Islet of Langerhans (tissue), 1 donor: ENCODE data around the gene PHF23.

Experiments used
- FAIRE-seq: peaks from one replicate; lab custom pipeline; 2011; peaks lifted over from hg19 to GRCh38; lab: Jason Lieb, UNC

Gene PHF23

GRCh38 chr17:7239091-7240027 lies at the start of gene PHF23:
Gene PHF23 (minus strand): TSS chr17:7239457. CDS start chr17:7239279, 178 bp downstream.
- peak; percentile 84 for FAIRE-seq

- no peak for FAIRE-seq
These were observed 46.4 kb upstream of the PHF23 start for GRCh38 chr17:7285679-7286078.

- FAIRE-seq, result no peak
These were observed 45.7 kb upstream of the PHF23 start for GRCh38 chr17:7284911-7285310.

GRCh38 chr17:7283471-7284216 lies 44.4 kb upstream of the PHF23 start:
- no peak for FAIRE-seq

GRCh38 chr17:7282752-7283321 lies 43.6 kb upstream of the PHF23 start:
- FAIRE-seq, result no peak

- no peak for FAIRE-seq
These were observed 42.9 kb upstream of the PHF23 start for GRCh38 chr17:7281953-7282751.

DNA sequence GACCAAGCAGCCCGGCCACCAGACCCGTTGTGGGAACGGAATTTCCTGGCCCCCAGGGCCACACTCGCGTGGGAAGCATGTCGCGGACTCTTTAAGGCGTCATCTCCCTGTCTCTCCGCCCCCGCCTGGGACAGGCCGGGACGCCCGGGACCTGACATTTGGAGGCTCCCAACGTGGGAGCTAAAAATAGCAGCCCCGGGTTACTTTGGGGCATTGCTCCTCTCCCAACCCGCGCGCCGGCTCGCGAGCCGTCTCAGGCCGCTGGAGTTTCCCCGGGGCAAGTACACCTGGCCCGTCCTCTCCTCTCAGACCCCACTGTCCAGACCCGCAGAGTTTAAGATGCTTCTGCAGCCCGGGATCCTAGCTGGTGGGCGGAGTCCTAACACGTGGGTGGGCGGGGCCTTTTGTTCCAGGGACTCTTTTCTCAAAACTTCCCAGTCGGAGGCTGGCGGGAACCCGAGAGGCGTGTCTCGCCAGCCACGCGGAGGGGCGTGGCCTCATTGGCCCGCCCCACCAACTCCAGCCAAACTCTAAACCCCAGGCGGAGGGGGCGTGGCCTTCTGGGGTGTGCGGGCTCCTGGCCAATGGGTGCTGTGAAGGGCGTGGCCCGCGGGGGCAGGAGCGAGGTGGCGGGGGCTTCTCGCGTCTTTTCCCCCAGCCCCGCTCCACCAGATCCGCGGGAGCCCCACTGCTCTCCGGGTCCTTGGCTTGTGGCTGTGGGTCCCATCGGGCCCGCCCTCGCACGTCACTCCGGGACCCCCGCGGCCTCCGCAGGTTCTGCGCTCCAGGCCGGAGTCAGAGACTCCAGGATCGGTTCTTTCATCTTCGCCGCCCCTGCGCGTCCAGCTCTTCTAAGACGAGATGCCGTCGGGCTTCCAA lies 42.1 kb upstream of the PHF23 start, which contains the start of gene SLC2A4:
Gene SLC2A4 (plus strand): TSS at position 645 of the 879 bp plus-strand sequence. CDS start 217 bp downstream, at position 862.
- FAIRE-seq, result no peak

- peak; percentile 45 for FAIRE-seq
These were observed 41.3 kb upstream of the PHF23 start for GRCh38 chr17:7280519-7281073.

GRCh38 chr17:7279448-7279847 lies 40.2 kb upstream of the PHF23 start:
- no peak for FAIRE-seq

- no peak for FAIRE-seq
These were observed 27.5 kb upstream of the PHF23 start for GRCh38 chr17:7266784-7267183.

DNA sequence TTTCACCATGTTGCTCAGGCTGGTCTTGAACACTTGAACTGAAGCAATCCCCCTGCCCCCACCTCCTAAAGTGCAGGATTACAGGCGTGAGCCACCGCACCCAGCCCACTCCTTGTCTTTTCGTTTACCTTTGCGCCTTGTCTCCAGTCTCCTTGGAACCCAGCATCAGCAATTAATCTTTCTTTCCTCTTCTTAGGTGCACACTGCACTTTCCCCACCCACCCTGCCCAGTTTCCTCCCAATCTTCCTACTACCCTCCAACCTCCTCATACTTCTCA lies 24.5 kb upstream of the PHF23 start:
- FAIRE-seq, result no peak

DNA sequence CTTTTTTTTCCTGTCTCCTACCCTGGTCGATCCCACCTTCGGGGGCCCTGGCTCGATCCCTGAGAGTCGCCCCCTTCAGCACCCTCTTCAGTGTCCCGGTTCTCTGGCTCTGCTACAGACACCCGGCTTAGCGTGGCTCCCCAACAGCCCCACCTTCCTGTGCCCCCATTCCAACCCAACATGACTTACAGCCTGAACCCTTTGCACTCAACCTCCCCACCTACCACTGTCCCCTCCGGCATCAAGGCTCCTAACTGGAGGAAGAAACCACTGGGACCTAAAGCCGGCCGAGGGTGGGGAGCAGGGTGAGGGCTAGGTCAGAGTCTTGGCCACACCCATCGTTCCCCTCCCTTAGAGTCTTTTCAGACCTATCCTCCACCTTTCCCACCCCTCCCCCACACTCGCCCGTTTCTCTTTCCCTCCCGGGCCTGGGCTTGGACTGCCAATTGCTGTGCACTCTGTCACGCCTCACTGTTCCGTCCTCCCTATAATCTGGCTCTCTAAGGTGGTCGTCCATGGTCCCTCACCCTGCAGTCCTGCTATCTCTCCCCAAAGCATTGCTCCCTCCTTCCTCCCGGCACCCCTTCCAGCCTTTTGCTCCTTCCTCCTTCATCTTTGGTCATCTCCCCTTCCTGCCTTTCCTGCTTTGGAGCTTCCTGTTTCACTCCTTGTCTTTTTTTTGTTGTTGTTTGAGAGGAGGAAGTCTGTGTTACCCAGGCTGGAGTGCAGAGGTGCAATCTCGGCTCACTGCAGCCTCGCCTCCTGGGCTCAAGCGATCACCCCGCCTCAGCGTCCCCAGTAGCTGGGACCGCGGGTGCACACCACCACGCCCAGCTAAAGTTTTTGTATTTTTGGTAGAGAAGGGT lies 23.9 kb upstream of the PHF23 start:
- no peak for FAIRE-seq

GRCh38 chr17:7262192-7262934 lies 23.1 kb upstream of the PHF23 start, which contains the start of gene CLDN7:
Gene CLDN7 (minus strand): TSS chr17:7262478. CDS start chr17:7262043, 435 bp downstream.
- no peak for FAIRE-seq

- no peak for FAIRE-seq
These were observed 22.3 kb upstream of the PHF23 start for GRCh38 chr17:7261379-7262191.

DNA sequence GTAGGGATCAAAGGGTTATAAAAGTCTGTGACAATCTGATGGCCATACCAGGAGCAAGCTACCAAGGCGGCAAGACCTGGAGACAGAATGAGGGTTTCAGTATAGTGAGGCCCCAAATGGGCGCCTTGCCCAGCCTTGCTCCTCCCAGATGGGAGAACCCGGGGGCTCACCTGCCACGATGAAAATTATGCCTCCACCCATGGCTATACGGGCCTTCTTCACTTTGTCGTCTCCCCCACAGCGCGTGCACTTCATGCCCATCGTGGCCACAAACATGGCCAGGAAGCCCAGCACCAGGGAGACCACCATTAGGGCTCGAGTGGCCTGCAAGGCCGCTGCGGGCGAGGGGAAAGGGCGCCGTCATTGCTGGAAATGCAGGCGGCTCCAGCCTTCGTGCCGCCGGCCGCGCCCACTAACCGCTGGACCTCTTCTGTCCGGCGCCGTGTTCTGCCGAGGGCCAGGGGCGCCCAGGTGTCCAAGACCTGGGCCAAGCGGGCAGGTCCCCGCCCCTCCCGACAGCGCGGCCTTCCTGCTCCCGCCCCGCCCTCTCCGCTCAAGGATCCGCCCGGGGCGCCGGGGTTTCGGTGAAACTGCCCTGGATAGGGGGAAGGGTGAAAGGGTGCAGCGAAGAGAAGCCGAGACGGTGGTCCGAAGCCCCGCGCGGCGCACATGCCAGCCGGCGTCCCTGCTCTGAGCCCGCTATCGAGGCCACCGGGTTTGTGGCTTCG lies 21.6 kb upstream of the PHF23 start:
- FAIRE-seq, result no peak

- no peak for FAIRE-seq
These were observed 20.9 kb upstream of the PHF23 start for GRCh38 chr17:7260151-7260550.

DNA sequence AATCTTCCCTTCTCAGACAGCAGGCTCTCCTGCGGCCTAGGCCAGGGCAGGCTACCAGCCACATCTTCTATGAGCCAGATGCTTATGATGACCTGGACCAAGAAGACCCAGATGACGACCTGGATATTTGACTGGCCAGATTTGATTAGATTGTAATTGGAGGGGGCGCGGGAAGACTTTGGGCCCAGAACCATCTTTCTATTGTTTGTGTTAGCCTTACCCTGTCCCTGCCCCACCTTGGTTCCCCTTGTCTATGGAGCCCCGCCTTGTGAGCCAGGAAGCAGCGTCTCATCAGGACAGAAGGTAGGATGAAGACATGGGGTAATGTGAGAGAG lies 20.3 kb upstream of the PHF23 start:
- FAIRE-seq, result no peak
